GM23338 (cell line): Measurements from ENCODE around the gene NUP153. TPM values are rescaled to one million over a fixed set of nuclear protein-coding genes. Genes with fewer than 3 reads are reported as not detected.

Source experiments
- ATAC-seq: fragments of 200-7000 bp; cut with Tn5 transposase; 3 replicates; pipeline ENCODE4 v1.9.1; 2020
- DNase-seq: peaks from one replicate; pipeline ENCODE4 v3.0.0-alpha.2; 2015; ENCODE audit warnings: low spot score
- H2AFZ ChIP-seq: fragments of 200-600 bp; sonication (generic); 2 replicates; pipeline ENCODE4 v1.8.0; 2016; ENCODE audit warnings: antibody characterized with exemption, mild to moderate bottlenecking, moderate library complexity
- H3F3A ChIP-seq: fragments of 200-600 bp; sonication (generic); replicated peaks from 2 replicates; pipeline ENCODE4 v1.8.0; 2017; ENCODE audit warnings: antibody characterized with exemption, mixed run types, low read depth
- H3K27ac ChIP-seq: fragments of 200-600 bp; sonication (generic); 2 replicates; pipeline ENCODE4 v1.6.1; 2016; ENCODE audit warnings: low read depth
- H3K27me3 ChIP-seq: fragments of 200-600 bp; sonication (generic); 2 replicates; pipeline ENCODE4 v1.8.0; 2016; ENCODE audit warnings: mild to moderate bottlenecking, mixed run types, moderate library complexity; ENCODE audit not compliant: insufficient read depth
- H3K36me3 ChIP-seq: fragments of 200-600 bp; sonication (generic); 2 replicates; pipeline ENCODE4 v1.8.0; 2016; ENCODE audit warnings: mild to moderate bottlenecking; ENCODE audit not compliant: insufficient read depth
- H3K4me1 ChIP-seq: fragments of 200-600 bp; sonication (generic); 2 replicates; pipeline ENCODE4 v1.8.0; 2016; ENCODE audit warnings: mild to moderate bottlenecking, moderate library complexity; ENCODE audit not compliant: insufficient read depth
- H3K4me2 ChIP-seq: fragments of 200-600 bp; sonication (generic); 2 replicates; pipeline ENCODE4 v1.7.1; 2017; ENCODE audit warnings: mixed run types
- H3K4me3 ChIP-seq: fragments of 200-600 bp; sonication (generic); 2 replicates; pipeline ENCODE4 v1.6.1; 2016; ENCODE audit warnings: mixed run types
- H3K79me2 ChIP-seq: fragments of 200-600 bp; sonication (generic); replicated peaks from 2 replicates; pipeline ENCODE4 v1.8.0; 2017; ENCODE audit warnings: mild to moderate bottlenecking; ENCODE audit not compliant: insufficient read depth
- H3K9me2 ChIP-seq: fragments of 200-600 bp; sonication (generic); 2 replicates; pipeline ENCODE4 v1.8.0; 2017; ENCODE audit not compliant: insufficient read depth
- H4K20me1 ChIP-seq: fragments of 200-600 bp; sonication (generic); replicated peaks from 2 replicates; pipeline ENCODE4 v1.8.0; 2017; ENCODE audit warnings: mild to moderate bottlenecking; ENCODE audit not compliant: insufficient read depth
- H3K27ac Mint-ChIP-seq: 2 replicates; pipeline ENCODE4 v1.8.0; 2020; ENCODE audit warnings: inconsistent platforms, mild to moderate bottlenecking, moderate library complexity, mixed read lengths
- H3K27me3 Mint-ChIP-seq: 3 replicates; pipeline ENCODE4 v1.8.0; 2022; ENCODE audit warnings: low read depth, mild to moderate bottlenecking, moderate library complexity, mixed read lengths, inconsistent platforms; ENCODE audit not compliant: insufficient read depth, poor library complexity
- H3K36me3 Mint-ChIP-seq: 3 replicates; pipeline ENCODE4 v1.8.0; 2021; ENCODE audit warnings: low read depth, mild to moderate bottlenecking, inconsistent platforms, moderate library complexity, mixed read lengths
- H3K4me1 Mint-ChIP-seq: 3 replicates; pipeline ENCODE4 v1.8.0; 2020; ENCODE audit warnings: mild to moderate bottlenecking, inconsistent platforms, mixed read lengths
- H3K4me3 Mint-ChIP-seq: 3 replicates; pipeline ENCODE4 v1.8.0; 2021; ENCODE audit warnings: moderate library complexity, mild to moderate bottlenecking, inconsistent platforms, mixed read lengths
- H3K9me3 Mint-ChIP-seq: 3 replicates; pipeline ENCODE4 v1.8.0; 2020; ENCODE audit warnings: moderate library complexity, mild to moderate bottlenecking, inconsistent platforms, mixed read lengths
- CREB1 ChIP-seq: fragments of 250-450 bp; sonication (Bioruptor Pico); IDR thresholded peaks from 2 replicates; pipeline ENCODE4 v1.5.0; 2020; ENCODE audit warnings: low read depth, mild to moderate bottlenecking, moderate library complexity
- CTCF ChIP-seq, 2 experiments: fragments of 200-600 bp in 1 of 2; sonication (generic) in 1 of 2; conservative IDR thresholded peaks; 2 replicates each; pipeline versions ENCODE4 v1.5.1 to v1.6.1; 2016 to 2017; ENCODE audit warnings: antibody characterized with exemption in 2 of 2, low read depth in 2 of 2, mild to moderate bottlenecking in 2 of 2, moderate library complexity in 1 of 2
- EZH2 ChIP-seq: fragments of 200-600 bp; sonication (generic); IDR thresholded peaks from one replicate; pipeline ENCODE4 v1.8.0; 2017; ENCODE audit warnings: antibody characterized with exemption, mild to moderate bottlenecking, low read depth; ENCODE audit not compliant: unreplicated experiment
- EZH2phosphoT487 ChIP-seq: fragments of 200-600 bp; sonication (generic); IDR thresholded peaks from one replicate; pipeline ENCODE4 v1.8.1; 2018; ENCODE audit warnings: antibody characterized with exemption; ENCODE audit not compliant: unreplicated experiment
- JUNB ChIP-seq: IDR thresholded peaks from one replicate; pipeline ENCODE4 v1.6.1; 2016; ENCODE audit warnings: antibody characterized with exemption; ENCODE audit not compliant: unreplicated experiment
- NANOG ChIP-seq: IDR thresholded peaks from 2 replicates; pipeline ENCODE4 v1.6.1; 2016; ENCODE audit warnings: antibody characterized with exemption, borderline replicate concordance
- POLR2AphosphoS5 ChIP-seq: IDR thresholded peaks from 2 replicates; pipeline ENCODE4 v1.6.1; 2016; ENCODE audit warnings: antibody characterized with exemption, low read depth
- REST ChIP-seq: IDR thresholded peaks from one replicate; pipeline ENCODE4 v1.6.1; 2018; ENCODE audit warnings: antibody characterized with exemption; ENCODE audit not compliant: unreplicated experiment
- STAT1 ChIP-seq: IDR thresholded peaks from one replicate; pipeline ENCODE4 v1.6.1; 2016; ENCODE audit warnings: antibody characterized with exemption; ENCODE audit not compliant: unreplicated experiment
- ZNF114 ChIP-seq: fragments of 250-450 bp; sonication (Bioruptor Pico); IDR thresholded peaks from 2 replicates; pipeline ENCODE4 v1.5.0; 2020; ENCODE audit warnings: mild to moderate bottlenecking, moderate library complexity
- ZNF331 ChIP-seq: fragments of 250-450 bp; sonication (Bioruptor Pico); IDR thresholded peaks from 2 replicates; pipeline ENCODE4 v1.5.0; 2020; ENCODE audit warnings: low read depth, mild to moderate bottlenecking, moderate library complexity
- polyA plus RNA-seq: library from polyadenylated mRNA; unstranded; fragments of >200 nt; fragmentation: Nextera tagmentation; extraction: Ambion mirVana; gene quantifications from 2 replicates; pipeline ENCODE4 v1.2.1, GENCODE V29; 2016
- total RNA-seq: library from RNA; depleted of rRNA; stranded (reverse); fragments of >200 nt; shearing (Covaris generic); gene quantifications from 2 replicates; pipeline ENCODE4 v1.2.3, GENCODE V29; 2014
- TF ChIP-seq, protein P1 (sequence below): IDR thresholded peaks from 2 replicates; pipeline ENCODE4 v1.6.1; 2016; ENCODE audit warnings: antibody characterized with exemption
- TF ChIP-seq, protein P2 (sequence below): fragments of 250-450 bp; sonication (Bioruptor Pico); IDR thresholded peaks from 2 replicates; pipeline ENCODE4 v1.5.0; 2020; ENCODE audit warnings: mild to moderate bottlenecking, moderate library complexity

NUP153 gene
- total and polyA plus RNA-seq, 2 experiments from 2014 or later = 23.8 to 88.4 TPM

DNA sequence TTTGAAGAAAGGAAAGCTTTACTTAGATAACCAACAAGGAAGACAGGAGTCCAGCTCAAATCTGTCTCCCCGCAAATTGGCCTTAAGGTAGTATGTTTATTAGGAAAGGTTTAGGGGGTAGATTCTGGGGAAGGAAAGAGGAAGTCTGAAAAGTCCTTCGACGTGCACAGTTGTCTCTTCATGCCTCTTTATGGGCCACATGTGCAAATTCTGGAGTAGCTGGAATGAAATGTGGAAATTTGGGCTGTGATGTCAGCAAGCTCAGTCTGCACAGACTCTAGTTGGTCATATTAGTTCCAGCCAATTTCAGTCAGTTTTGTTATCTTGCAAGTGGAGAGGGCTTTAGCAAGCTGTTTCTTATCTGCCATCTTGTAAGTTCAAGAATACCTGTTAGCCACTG lies 50.1 kb downstream of the NUP153 start:
- Histone ChIP-seq H4K20me1 (peaks cover 15% of the 10 kb centered on the region; the same call in 1 of the 2 replicates), H3K27me3 (no peaks in the 10 kb centered on the region), H3K27ac (0 out of 2 replicates have a peak overlapping the region, but pooled peaks have one; percentile 9), H3K9me2 (no peaks in the 10 kb centered on the region), H2AFZ (no peak overlapping the region), H3F3A (no peaks in the 10 kb centered on the region; the same call in 1 of the 2 replicates), H3K4me1 (no peaks in the 10 kb centered on the region), H3K79me2 (peaks cover 63% of the 10 kb centered on the region), H3K36me3 (peaks cover 32% of the 10 kb centered on the region), H3K4me2 (no peak overlapping the region), H3K4me3 (no peak overlapping the region)
- H3K36me3 Mint-ChIP-seq = peaks cover 72% of the 10 kb centered on the region
- DNase-seq (no peak), ATAC-seq (no peak)
- TF ChIP-seq EZH2phosphoT487 (no peak), ZNF331 (CRISPR knock-in tag) (no peak), NANOG (no peak), JUNB (no peak), REST (no peak), ZNF114 (CRISPR knock-in tag) (no peak), CREB1 (CRISPR knock-in tag) (no peak), STAT1 (no peak), CTCF (conservative IDR thresholded peaks at IDR 0.05; ENCODE audit: low read depth in 2 of 2) (no peak), POLR2AphosphoS5 (no peak), EZH2 (no peak)
- TF ChIP-seq, protein P1, sequence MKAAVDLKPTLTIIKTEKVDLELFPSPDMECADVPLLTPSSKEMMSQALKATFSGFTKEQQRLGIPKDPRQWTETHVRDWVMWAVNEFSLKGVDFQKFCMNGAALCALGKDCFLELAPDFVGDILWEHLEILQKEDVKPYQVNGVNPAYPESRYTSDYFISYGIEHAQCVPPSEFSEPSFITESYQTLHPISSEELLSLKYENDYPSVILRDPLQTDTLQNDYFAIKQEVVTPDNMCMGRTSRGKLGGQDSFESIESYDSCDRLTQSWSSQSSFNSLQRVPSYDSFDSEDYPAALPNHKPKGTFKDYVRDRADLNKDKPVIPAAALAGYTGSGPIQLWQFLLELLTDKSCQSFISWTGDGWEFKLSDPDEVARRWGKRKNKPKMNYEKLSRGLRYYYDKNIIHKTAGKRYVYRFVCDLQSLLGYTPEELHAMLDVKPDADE = no peak
- TF ChIP-seq, protein P2, sequence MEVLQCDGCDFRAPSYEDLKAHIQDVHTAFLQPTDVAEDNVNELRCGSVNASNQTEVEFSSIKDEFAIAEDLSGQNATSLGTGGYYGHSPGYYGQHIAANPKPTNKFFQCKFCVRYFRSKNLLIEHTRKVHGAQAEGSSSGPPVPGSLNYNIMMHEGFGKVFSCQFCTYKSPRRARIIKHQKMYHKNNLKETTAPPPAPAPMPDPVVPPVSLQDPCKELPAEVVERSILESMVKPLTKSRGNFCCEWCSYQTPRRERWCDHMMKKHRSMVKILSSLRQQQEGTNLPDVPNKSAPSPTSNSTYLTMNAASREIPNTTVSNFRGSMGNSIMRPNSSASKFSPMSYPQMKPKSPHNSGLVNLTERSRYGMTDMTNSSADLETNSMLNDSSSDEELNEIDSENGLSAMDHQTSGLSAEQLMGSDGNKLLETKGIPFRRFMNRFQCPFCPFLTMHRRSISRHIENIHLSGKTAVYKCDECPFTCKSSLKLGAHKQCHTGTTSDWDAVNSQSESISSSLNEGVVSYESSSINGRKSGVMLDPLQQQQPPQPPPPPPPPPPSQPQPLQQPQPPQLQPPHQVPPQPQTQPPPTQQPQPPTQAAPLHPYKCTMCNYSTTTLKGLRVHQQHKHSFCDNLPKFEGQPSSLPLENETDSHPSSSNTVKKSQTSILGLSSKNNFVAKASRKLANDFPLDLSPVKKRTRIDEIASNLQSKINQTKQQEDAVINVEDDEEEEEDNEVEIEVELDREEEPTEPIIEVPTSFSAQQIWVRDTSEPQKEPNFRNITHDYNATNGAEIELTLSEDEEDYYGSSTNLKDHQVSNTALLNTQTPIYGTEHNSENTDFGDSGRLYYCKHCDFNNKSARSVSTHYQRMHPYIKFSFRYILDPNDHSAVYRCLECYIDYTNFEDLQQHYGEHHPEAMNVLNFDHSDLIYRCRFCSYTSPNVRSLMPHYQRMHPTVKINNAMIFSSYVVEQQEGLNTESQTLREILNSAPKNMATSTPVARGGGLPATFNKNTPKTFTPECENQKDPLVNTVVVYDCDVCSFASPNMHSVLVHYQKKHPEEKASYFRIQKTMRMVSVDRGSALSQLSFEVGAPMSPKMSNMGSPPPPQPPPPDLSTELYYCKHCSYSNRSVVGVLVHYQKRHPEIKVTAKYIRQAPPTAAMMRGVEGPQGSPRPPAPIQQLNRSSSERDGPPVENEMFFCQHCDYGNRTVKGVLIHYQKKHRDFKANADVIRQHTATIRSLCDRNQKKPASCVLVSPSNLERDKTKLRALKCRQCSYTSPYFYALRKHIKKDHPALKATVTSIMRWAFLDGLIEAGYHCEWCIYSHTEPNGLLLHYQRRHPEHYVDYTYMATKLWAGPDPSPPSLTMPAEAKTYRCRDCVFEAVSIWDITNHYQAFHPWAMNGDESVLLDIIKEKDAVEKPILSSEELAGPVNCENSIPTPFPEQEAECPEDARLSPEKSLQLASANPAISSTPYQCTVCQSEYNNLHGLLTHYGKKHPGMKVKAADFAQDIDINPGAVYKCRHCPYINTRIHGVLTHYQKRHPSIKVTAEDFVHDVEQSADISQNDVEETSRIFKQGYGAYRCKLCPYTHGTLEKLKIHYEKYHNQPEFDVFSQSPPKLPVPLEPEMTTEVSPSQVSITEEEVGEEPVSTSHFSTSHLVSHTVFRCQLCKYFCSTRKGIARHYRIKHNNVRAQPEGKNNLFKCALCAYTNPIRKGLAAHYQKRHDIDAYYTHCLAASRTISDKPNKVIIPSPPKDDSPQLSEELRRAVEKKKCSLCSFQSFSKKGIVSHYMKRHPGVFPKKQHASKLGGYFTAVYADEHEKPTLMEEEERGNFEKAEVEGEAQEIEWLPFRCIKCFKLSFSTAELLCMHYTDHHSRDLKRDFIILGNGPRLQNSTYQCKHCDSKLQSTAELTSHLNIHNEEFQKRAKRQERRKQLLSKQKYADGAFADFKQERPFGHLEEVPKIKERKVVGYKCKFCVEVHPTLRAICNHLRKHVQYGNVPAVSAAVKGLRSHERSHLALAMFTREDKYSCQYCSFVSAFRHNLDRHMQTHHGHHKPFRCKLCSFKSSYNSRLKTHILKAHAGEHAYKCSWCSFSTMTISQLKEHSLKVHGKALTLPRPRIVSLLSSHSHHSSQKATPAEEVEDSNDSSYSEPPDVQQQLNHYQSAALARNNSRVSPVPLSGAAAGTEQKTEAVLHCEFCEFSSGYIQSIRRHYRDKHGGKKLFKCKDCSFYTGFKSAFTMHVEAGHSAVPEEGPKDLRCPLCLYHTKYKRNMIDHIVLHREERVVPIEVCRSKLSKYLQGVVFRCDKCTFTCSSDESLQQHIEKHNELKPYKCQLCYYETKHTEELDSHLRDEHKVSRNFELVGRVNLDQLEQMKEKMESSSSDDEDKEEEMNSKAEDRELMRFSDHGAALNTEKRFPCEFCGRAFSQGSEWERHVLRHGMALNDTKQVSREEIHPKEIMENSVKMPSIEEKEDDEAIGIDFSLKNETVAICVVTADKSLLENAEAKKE (CRISPR knock-in tag) = no peak
- H3K4me3 Mint-ChIP-seq = no peak overlapping the region
- H3K27ac Mint-ChIP-seq = no peak overlapping the region; the same call in 1 of the 2 replicates
- peaks cover 2% of the 10 kb centered on the region for H3K27me3 Mint-ChIP-seq
- H3K9me3 Mint-ChIP-seq = no peaks in the 10 kb centered on the region
- H3K4me1 Mint-ChIP-seq = no peaks in the 10 kb centered on the region
